IMR-90 (cell line): ENCODE results near the gene TMEM158. TPM values are rescaled to one million over a fixed set of nuclear protein-coding genes. Genes with fewer than 3 reads are reported as not detected.

Source experiments
- ATAC-seq: fragments of 200-7000 bp; cut with Tn5 transposase; 2 replicates; pipeline ENCODE4 v1.9.1; 2020; ENCODE audit warnings: low read depth, mild to moderate bottlenecking, moderate library complexity
- BruUV-seq: library from RNA; stranded (reverse); fragments of 400-500 nt; replicated peaks from 2 replicates; lab custom pipeline; 2021; lab: Mats Ljungman, UMichigan
- CTCF ChIA-PET: fragments of 300-600 bp; formaldehyde crosslinking; extraction: SDS; loops from one replicate; lab custom pipeline; 2021; ENCODE audit warnings: antibody characterized with exemption; lab: Yijun Ruan, JAX
- POLR2A ChIA-PET: fragments of 300-600 bp; sonication (Branson Sonifier 250); formaldehyde crosslinking; loops from one replicate; lab custom pipeline; 2022; ENCODE audit warnings: antibody characterized with exemption; ENCODE audit not compliant: unreplicated experiment; lab: Charles Lee
- DNase-seq: peaks from one replicate; pipeline ENCODE4 v3.0.0; 2013
- H2AFZ ChIP-seq: replicated peaks from 2 replicates; pipeline ENCODE3; 2013; ENCODE audit warnings: low read length, mild to moderate bottlenecking; ENCODE audit not compliant: poor library complexity
- H2AK5ac ChIP-seq: 2 replicates; pipeline ENCODE4 v1.6.1; 2013; ENCODE audit warnings: low read depth, low read length, inconsistent platforms
- H2AK9ac ChIP-seq: replicated peaks from 2 replicates; pipeline ENCODE3; 2013; ENCODE audit warnings: mild to moderate bottlenecking, low read depth, low read length, moderate library complexity; ENCODE audit not compliant: poor library complexity
- H2BK120ac ChIP-seq: 2 replicates; pipeline ENCODE4 v1.6.1; 2013; ENCODE audit warnings: low read depth, low read length, inconsistent platforms
- H2BK15ac ChIP-seq: 3 replicates; pipeline ENCODE4 v1.6.1; 2013; ENCODE audit warnings: low read depth, low read length, inconsistent platforms
- H2BK20ac ChIP-seq: 2 replicates; pipeline ENCODE4 v1.6.1; 2013; ENCODE audit warnings: low read depth, mild to moderate bottlenecking, inconsistent platforms, low read length, moderate library complexity
- H2BK5ac ChIP-seq: 2 replicates; pipeline ENCODE4 v1.6.1; 2013; ENCODE audit warnings: mild to moderate bottlenecking, low read depth, low read length, inconsistent platforms; ENCODE audit not compliant: poor library complexity, severe bottlenecking
- H3K14ac ChIP-seq: replicated peaks from 2 replicates; pipeline ENCODE4 v1.6.1; 2013; ENCODE audit warnings: low read depth, low read length, inconsistent platforms
- H3K18ac ChIP-seq: 2 replicates; pipeline ENCODE4 v1.6.1; 2013; ENCODE audit warnings: low read depth, low read length, control low read depth
- H3K23ac ChIP-seq: 2 replicates; pipeline ENCODE4 v1.6.1; 2013; ENCODE audit warnings: low read depth, low read length, inconsistent platforms
- H3K27ac ChIP-seq: 2 replicates; pipeline ENCODE4 v1.5.1; 2013; ENCODE audit warnings: mild to moderate bottlenecking, control low read depth, low read length; ENCODE audit not compliant: insufficient read depth
- H3K27me3 ChIP-seq: 2 replicates; pipeline ENCODE4 v1.6.1; 2013; ENCODE audit warnings: low read length; ENCODE audit not compliant: control insufficient read depth, insufficient read depth
- H3K36me3 ChIP-seq: 2 replicates; pipeline ENCODE4 v1.6.1; 2013; ENCODE audit warnings: low read length, mixed read lengths; ENCODE audit not compliant: control insufficient read depth, insufficient read depth
- H3K4ac ChIP-seq: 2 replicates; pipeline ENCODE4 v1.6.1; 2013; ENCODE audit warnings: low read depth, low read length, inconsistent platforms
- H3K4me1 ChIP-seq: 2 replicates; pipeline ENCODE4 v1.6.1; 2013; ENCODE audit warnings: low read length, mixed read lengths; ENCODE audit not compliant: control insufficient read depth, insufficient read depth
- H3K4me2 ChIP-seq: 2 replicates; pipeline ENCODE4 v1.6.1; 2013; ENCODE audit warnings: low read depth, mild to moderate bottlenecking, control low read depth, low read length, moderate library complexity
- H3K4me3 ChIP-seq: 2 replicates; pipeline ENCODE4 v1.5.1; 2013; ENCODE audit warnings: low read depth, mild to moderate bottlenecking, control low read depth, low read length, moderate library complexity; ENCODE audit not compliant: insufficient read depth
- H3K56ac ChIP-seq: 2 replicates; pipeline ENCODE4 v1.6.1; 2013; ENCODE audit warnings: low read length, inconsistent platforms; ENCODE audit not compliant: insufficient read depth; ENCODE audit errors: extremely low read depth
- H3K79me1 ChIP-seq, 2 experiments: 2 replicates each; pipeline ENCODE4 v1.6.1; 2013; ENCODE audit warnings: low read length in 2 of 2, inconsistent platforms in 1 of 2, low read depth in 1 of 2
- H3K9ac ChIP-seq: 2 replicates; pipeline ENCODE4 v1.6.1; 2013; ENCODE audit warnings: low read depth, low read length, control low read depth
- H3K9me1 ChIP-seq: 2 replicates; pipeline ENCODE4 v1.6.1; 2013; ENCODE audit warnings: low read length, inconsistent platforms; ENCODE audit not compliant: insufficient read depth
- H3K9me3 ChIP-seq: 2 replicates; pipeline ENCODE4 v1.6.1; 2013; ENCODE audit warnings: low read length; ENCODE audit not compliant: control insufficient read depth, insufficient read depth
- H4K20me1 ChIP-seq: 2 replicates; pipeline ENCODE4 v1.6.1; 2013; ENCODE audit warnings: low read length, inconsistent platforms; ENCODE audit not compliant: insufficient read depth
- H4K5ac ChIP-seq: 2 replicates; pipeline ENCODE4 v1.6.1; 2013; ENCODE audit warnings: mild to moderate bottlenecking, low read depth, low read length, control low read depth
- H4K8ac ChIP-seq, 2 experiments: 2 replicates each; pipeline ENCODE4 v1.6.1; 2013; ENCODE audit warnings: low read depth in 2 of 2, low read length in 2 of 2, control low read depth in 1 of 2, inconsistent platforms in 1 of 2
- H4K91ac ChIP-seq: 2 replicates; pipeline ENCODE4 v1.6.1; 2013; ENCODE audit warnings: low read depth, low read length, inconsistent platforms; ENCODE audit not compliant: insufficient read depth
- BHLHE40 ChIP-seq: fragments of 150-350 bp; IDR thresholded peaks from 2 replicates; pipeline ENCODE4 v1.6.1; 2016; ENCODE audit warnings: mild to moderate bottlenecking, low read depth, low read length
- CHD1 ChIP-seq: IDR thresholded peaks from 2 replicates; pipeline ENCODE4 v1.6.1; 2012; ENCODE audit warnings: low read depth, low read length, improper control_type of control experiment
- CTCF ChIP-seq: conservative IDR thresholded peaks from 2 replicates; pipeline ENCODE4 v1.5.1; 2012; ENCODE audit warnings: mild to moderate bottlenecking, low read depth, low read length, improper control_type of control experiment
- MAZ ChIP-seq: IDR thresholded peaks from 2 replicates; pipeline ENCODE4 v1.6.1; 2012; ENCODE audit warnings: low read depth, mild to moderate bottlenecking, low read length, improper control_type of control experiment, moderate library complexity, borderline replicate concordance
- MXI1 ChIP-seq: IDR thresholded peaks from 2 replicates; pipeline ENCODE4 v1.6.1; 2012; ENCODE audit warnings: low read depth, mild to moderate bottlenecking, low read length, moderate library complexity, borderline replicate concordance
- NFE2L2 ChIP-seq: fragments of 150-350 bp; IDR thresholded peaks from 2 replicates; pipeline ENCODE4 v1.6.1; 2016; ENCODE audit warnings: low read depth, mild to moderate bottlenecking, low read length
- POLR2A ChIP-seq: IDR thresholded peaks from 2 replicates; pipeline ENCODE4 v1.6.1; 2012; ENCODE audit warnings: mild to moderate bottlenecking, low read depth, low read length
- RAD21 ChIP-seq: IDR thresholded peaks from 2 replicates; pipeline ENCODE4 v1.6.1; 2012; ENCODE audit warnings: low read length, improper control_type of control experiment
- RFX5 ChIP-seq: IDR thresholded peaks from 2 replicates; pipeline ENCODE4 v1.8.0; 2012; ENCODE audit warnings: low read depth, mild to moderate bottlenecking, low read length, moderate library complexity
- SMC3 ChIP-seq: fragments of 150-350 bp; IDR thresholded peaks from 2 replicates; pipeline ENCODE4 v1.6.1; 2016; ENCODE audit warnings: low read depth, mild to moderate bottlenecking, antibody characterized with exemption, low read length, moderate library complexity
- WGBS, 2 experiments: methylation state at CpG; one replicate each; pipeline versions ENCODE4 v1.1.5 to v1.1.7; 2013; ENCODE audit warnings: missing lambda C conversion rate in 2 of 2; ENCODE audit not compliant: insufficient read length in 1 of 2; ENCODE audit errors: extremely low coverage in 2 of 2; 5-methylcytosine and 5-hydroxymethylcytosine counted together
- dilution Hi-C: fragments of 300-500 bp; cut with HindIII; formaldehyde crosslinking; loops from one replicate; pipeline ENCODE4 v1.14.3; 2018; ENCODE audit warnings: low sequenced_read_pairs; ENCODE audit not compliant: unreplicated experiment
- in situ Hi-C: fragments of 300-500 bp; cut with MboI; formaldehyde crosslinking; loops from 3 replicates; pipeline ENCODE4 v1.14.3; 2019; ENCODE audit warnings: low sequenced_read_pairs, inconsistent platforms, mixed read lengths
- intact Hi-C: fragments of 100-400 bp; cut with micrococcal nuclease; formaldehyde crosslinking; loops from 2 replicates; pipeline ENCODE4 v1.10.0; 2022
- polyA plus RNA-seq, 3 experiments: library from polyadenylated mRNA; depleted of rRNA; stranded (reverse); fragments of >200 nt; gene quantifications; 2 replicates each; pipeline ENCODE4 v1.2.3, GENCODE V29; 2012; ENCODE audit warnings: low replicate concordance in 1 of 3
- total RNA-seq: library from RNA; depleted of rRNA; stranded (reverse); fragments of >200 nt; gene quantifications from 2 replicates; pipeline ENCODE4 v1.2.3, GENCODE V29; 2012

TMEM158 gene
- total and polyA plus RNA-seq, 2 of the 4 experiments (the other 2 are of a cell fraction): 1.6 to 16.4 TPM

- Histone ChIP-seq H3K36me3 (peaks cover 18% of the 10 kb centered on the region), H2BK120ac (peak overlapping the region; percentile 88), H3K27me3 (no peaks in the 10 kb centered on the region), H3K18ac (peak overlapping the region; percentile 67), H3K9me3 (no peaks in the 10 kb centered on the region), H4K8ac (peak overlapping the region; percentile 52 to 57), H4K20me1 (no peaks in the 10 kb centered on the region; the same call in 1 of the 2 replicates), H3K23ac (peak overlapping the region; percentile 91), H3K4me2 (peak overlapping the region; percentile 99), H3K4ac (peak overlapping the region; percentile 94), H2AK9ac (peak overlapping the region; percentile 95), H3K56ac (peak overlapping the region; percentile 77), H4K91ac (peak overlapping the region; percentile 82), H3K14ac (peak overlapping the region; percentile 96), H2BK5ac (peak overlapping the region; percentile 97), H2AFZ (peak overlapping the region; percentile 88), H3K9me1 (peaks cover 7% of the 10 kb centered on the region; the same call in 1 of the 2 replicates), H2AK5ac (peak overlapping the region; percentile 68; the same call in 1 of the 2 replicates), H2BK20ac (no peak overlapping the region), H3K27ac (peak overlapping the region; percentile 89), H3K4me1 (peaks cover 10% of the 10 kb centered on the region), H3K9ac (peak overlapping the region; percentile 88), H3K79me1 (peaks cover 11 to 40% of the 10 kb centered on the region in 2 experiments), H3K4me3 (peak overlapping the region; percentile 72), H2BK15ac (peak overlapping the region; percentile 67; the same call in 1 of the 3 replicates), H4K5ac (peak overlapping the region; percentile 42)
- BruUV-seq: TSS peak; percentile 70
- WGBS, 2 experiments: 1% methylated on average over 35 of the region's 62 CpGs; no CpG with 5 or more reads in 1 of the 2 experiments
- in situ Hi-C loops: loop anchor here (5.0 kb wide), 2 partner anchors 183 to 282 kb away; no protein-coding TSS in a partner anchor
- dilution Hi-C loops: no loop called here
- POLR2A ChIA-PET: no interaction called here
- peak; percentile 78 for DNase-seq
- intact Hi-C loops: loop anchor here (1.0 to 5.0 kb wide), 7 partner anchors 103 to 432 kb away; partner anchors contain the start of gene LARS2
- CTCF ChIA-PET: interaction anchor here (0.6 to 1.6 kb wide), 6 partner anchors 28 to 283 kb away, joined by 3 to 5 read pairs (median 4); no protein-coding TSS in a partner anchor
- peak; percentile 64 for ATAC-seq
- TF ChIP-seq CHD1 (peak; percentile 62; the same call in 1 of the 2 replicates), BHLHE40 (0 out of 2 replicates have a peak, but pooled peaks have one; percentile 2), MAZ (peak; percentile 37; the same call in 1 of the 2 replicates), NFE2L2 (no peak; the same call in 1 of the 2 replicates), CTCF (peak; percentile 73), RAD21 (peak; percentile 83), MXI1 (peak; percentile 72; the same call in 1 of the 2 replicates), POLR2A (peak; percentile 41; the same call in 1 of the 2 replicates), RFX5 (no peak), SMC3 (peak; percentile 65)
Observed at GRCh38 chr3:45224824-45225464, 1.1 kb downstream of the TMEM158 start.
